ENCODE results near the gene AGPS. TPM values are rescaled to one million over a fixed set of nuclear protein-coding genes. Genes with fewer than 3 reads are reported as not detected.

The AGPS gene
- polyA plus RNA-seq, 2 donors: 3.7 to 6.4 TPM

DNA sequence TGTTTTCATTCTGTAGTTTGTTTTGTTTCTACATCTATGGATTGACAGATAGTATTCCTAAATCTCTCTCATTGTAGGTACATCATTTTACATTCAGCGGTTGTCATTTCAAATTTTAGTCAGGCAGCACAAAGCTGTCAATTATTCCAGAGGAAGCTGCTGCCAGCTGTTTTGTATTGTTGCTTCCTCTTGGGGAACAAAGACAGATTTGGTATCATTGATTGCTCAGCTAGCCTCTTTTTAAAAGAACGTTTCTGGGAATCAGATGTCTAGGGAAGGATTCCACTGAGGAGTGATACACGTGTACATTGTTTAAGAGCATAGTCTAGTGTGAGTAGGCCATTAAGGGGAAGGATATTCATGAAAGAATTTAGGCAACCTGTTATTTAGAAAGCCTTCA lies 145.8 kb downstream of the AGPS start:
- no peaks in the 10 kb centered on the region for H3K9me3 ChIP-seq (ENCODE audit: control insufficient read depth in 2 of 2, insufficient read depth in 1 of 2, low read depth in 1 of 2, low read length in 1 of 2)
- H3K4me3 ChIP-seq (ENCODE audit: low read depth in 1 of 2, low read length in 2 of 2): no peak overlapping the region
- no peaks in the 10 kb centered on the region for H3K27me3 ChIP-seq (ENCODE audit: control insufficient read depth in 1 of 2, insufficient read depth in 2 of 2, low read length in 2 of 2)
- no peak overlapping the region for H3K27ac ChIP-seq (ENCODE audit: low read depth in 2 of 2, low read length in 1 of 2)
- no peaks in the 10 kb centered on the region for H3K4me1 ChIP-seq (ENCODE audit: control insufficient read depth in 2 of 2, insufficient read depth in 2 of 2, low read length in 1 of 2)
- H3K36me3 ChIP-seq (ENCODE audit: control insufficient read depth in 2 of 2, insufficient read depth in 2 of 2, low read length in 1 of 2): peaks cover 0 to 2% of the 10 kb centered on the region in 2 donors
- WGBS, 2 donors: 70 to 72% methylated on average over 3 of the region's 3 CpGs

GRCh38 chr2:177540283-177540682 lies 147.7 kb downstream of the AGPS start:
- WGBS, 2 donors: 93 to 97% methylated on average over 1 of the region's 1 CpG
- Histone ChIP-seq H3K4me3 (ENCODE audit: low read depth in 1 of 2, low read length in 2 of 2) (no peak overlapping the region), H3K27ac (ENCODE audit: low read depth in 2 of 2, low read length in 1 of 2) (no peak overlapping the region), H3K9me3 (ENCODE audit: control insufficient read depth in 2 of 2, insufficient read depth in 1 of 2, low read depth in 1 of 2, low read length in 1 of 2) (no peaks in the 10 kb centered on the region), H3K27me3 (ENCODE audit: control insufficient read depth in 1 of 2, insufficient read depth in 2 of 2, low read length in 2 of 2) (no peaks in the 10 kb centered on the region), H3K4me1 (ENCODE audit: control insufficient read depth in 2 of 2, insufficient read depth in 2 of 2, low read length in 1 of 2) (no peaks in the 10 kb centered on the region), H3K36me3 (ENCODE audit: control insufficient read depth in 2 of 2, insufficient read depth in 2 of 2, low read length in 1 of 2) (peaks cover 0 to 2% of the 10 kb centered on the region in 2 donors)

DNA sequence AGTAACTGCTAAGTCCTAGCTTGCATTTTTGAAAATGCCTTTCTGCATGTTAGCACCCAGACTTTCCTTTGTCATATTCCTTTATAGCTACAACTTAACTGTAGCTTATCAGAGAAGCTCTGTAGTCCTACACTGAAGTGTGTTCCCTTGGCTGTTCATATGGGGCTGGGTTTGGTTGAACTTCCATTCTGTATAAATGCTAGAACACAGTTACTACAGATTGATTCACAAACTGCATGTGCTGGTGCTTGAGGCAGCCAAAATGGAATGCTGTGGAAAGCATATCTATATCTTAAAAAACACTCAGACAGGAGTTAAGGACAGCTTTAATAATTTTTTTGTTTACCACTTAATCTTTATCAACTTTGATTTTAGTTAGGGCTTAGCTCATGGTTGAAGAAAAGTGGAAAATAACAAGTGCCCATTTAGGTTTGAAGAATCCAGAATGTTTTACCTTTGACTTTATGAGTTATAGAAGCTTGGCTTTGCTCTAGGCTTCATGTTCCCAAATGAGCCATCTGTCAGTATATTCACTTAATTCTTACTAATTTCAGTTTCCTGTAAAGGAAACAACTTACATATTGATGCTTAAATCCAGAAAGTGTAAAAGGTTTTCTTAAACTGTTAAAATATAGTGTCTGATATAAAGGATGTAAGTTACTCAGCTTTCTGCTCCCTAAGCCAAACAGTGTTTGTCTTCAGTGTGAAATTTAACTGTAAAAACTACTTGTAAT lies 148.9 kb downstream of the AGPS start:
- Histone ChIP-seq H3K36me3 (ENCODE audit: control insufficient read depth in 2 of 2, insufficient read depth in 2 of 2, low read length in 1 of 2) (peaks cover 0 to 2% of the 10 kb centered on the region in 2 donors), H3K4me1 (ENCODE audit: control insufficient read depth in 2 of 2, insufficient read depth in 2 of 2, low read length in 1 of 2) (no peaks in the 10 kb centered on the region), H3K9me3 (ENCODE audit: control insufficient read depth in 2 of 2, insufficient read depth in 1 of 2, low read depth in 1 of 2, low read length in 1 of 2) (no peaks in the 10 kb centered on the region), H3K27me3 (ENCODE audit: control insufficient read depth in 1 of 2, insufficient read depth in 2 of 2, low read length in 2 of 2) (no peaks in the 10 kb centered on the region), H3K27ac (ENCODE audit: low read depth in 2 of 2, low read length in 1 of 2) (no peak overlapping the region), H3K4me3 (ENCODE audit: low read depth in 1 of 2, low read length in 2 of 2) (no peak overlapping the region)

GRCh38 chr2:177542396-177542795 lies 149.8 kb downstream of the AGPS start:
- Histone ChIP-seq H3K4me1 (ENCODE audit: control insufficient read depth in 2 of 2, insufficient read depth in 2 of 2, low read length in 1 of 2) (no peaks in the 10 kb centered on the region), H3K27ac (ENCODE audit: low read depth in 2 of 2, low read length in 1 of 2) (no peak overlapping the region), H3K27me3 (ENCODE audit: control insufficient read depth in 1 of 2, insufficient read depth in 2 of 2, low read length in 2 of 2) (no peaks in the 10 kb centered on the region), H3K4me3 (ENCODE audit: low read depth in 1 of 2, low read length in 2 of 2) (no peak overlapping the region), H3K9me3 (ENCODE audit: control insufficient read depth in 2 of 2, insufficient read depth in 1 of 2, low read depth in 1 of 2, low read length in 1 of 2) (no peaks in the 10 kb centered on the region), H3K36me3 (ENCODE audit: control insufficient read depth in 2 of 2, insufficient read depth in 2 of 2, low read length in 1 of 2) (peaks cover 0 to 2% of the 10 kb centered on the region in 2 donors)

- no peaks in the 10 kb centered on the region for H3K27me3 ChIP-seq (ENCODE audit: control insufficient read depth in 1 of 2, insufficient read depth in 2 of 2, low read length in 2 of 2)
- no peaks in the 10 kb centered on the region for H3K9me3 ChIP-seq (ENCODE audit: control insufficient read depth in 2 of 2, insufficient read depth in 1 of 2, low read depth in 1 of 2, low read length in 1 of 2)
- no peak overlapping the region for H3K27ac ChIP-seq (ENCODE audit: low read depth in 2 of 2, low read length in 1 of 2)
- H3K36me3 ChIP-seq (ENCODE audit: control insufficient read depth in 2 of 2, insufficient read depth in 2 of 2, low read length in 1 of 2): peaks cover 0 to 2% of the 10 kb centered on the region in 2 donors
- peaks cover 0 to 4% of the 10 kb centered on the region in 2 donors for H3K4me1 ChIP-seq (ENCODE audit: control insufficient read depth in 2 of 2, insufficient read depth in 2 of 2, low read length in 1 of 2)
- 76 to 83% methylated on average over 6 of the region's 6 CpGs for WGBS, 2 donors
- H3K4me3 ChIP-seq (ENCODE audit: low read depth in 1 of 2, low read length in 2 of 2): no peak overlapping the region
These were observed 150.6 kb downstream of the AGPS start for GRCh38 chr2:177543007-177543760.

DNA sequence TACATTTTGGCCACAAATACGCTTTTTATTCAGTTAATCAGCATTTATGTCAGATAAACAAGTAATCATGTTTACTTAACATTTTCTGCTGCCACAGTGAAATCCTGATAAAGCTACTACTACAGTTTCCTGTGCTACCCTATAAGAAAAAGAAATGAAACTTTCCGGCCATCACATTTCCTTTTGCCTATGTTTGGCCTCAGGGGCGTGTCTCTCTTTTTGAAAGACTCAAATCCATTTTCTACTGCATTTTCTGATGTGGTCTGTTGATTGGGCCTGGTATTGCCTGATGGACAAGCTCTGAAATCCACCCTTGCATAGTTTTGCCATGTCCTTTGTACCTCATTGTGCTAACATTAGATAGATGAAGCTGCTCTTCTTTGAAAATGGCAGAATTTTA lies 152.6 kb downstream of the AGPS start:
- Histone ChIP-seq H3K36me3 (ENCODE audit: control insufficient read depth in 2 of 2, insufficient read depth in 2 of 2, low read length in 1 of 2) (no peaks in the 10 kb centered on the region), H3K27me3 (ENCODE audit: control insufficient read depth in 1 of 2, insufficient read depth in 2 of 2, low read length in 2 of 2) (no peaks in the 10 kb centered on the region), H3K4me1 (ENCODE audit: control insufficient read depth in 2 of 2, insufficient read depth in 2 of 2, low read length in 1 of 2) (peaks cover 0 to 4% of the 10 kb centered on the region in 2 donors), H3K4me3 (ENCODE audit: low read depth in 1 of 2, low read length in 2 of 2) (no peak overlapping the region), H3K27ac (ENCODE audit: low read depth in 2 of 2, low read length in 1 of 2) (no peak overlapping the region), H3K9me3 (ENCODE audit: control insufficient read depth in 2 of 2, insufficient read depth in 1 of 2, low read depth in 1 of 2, low read length in 1 of 2) (no peaks in the 10 kb centered on the region)
- WGBS, 2 donors: 83 to 90% methylated on average over 3 of the region's 3 CpGs

DNA sequence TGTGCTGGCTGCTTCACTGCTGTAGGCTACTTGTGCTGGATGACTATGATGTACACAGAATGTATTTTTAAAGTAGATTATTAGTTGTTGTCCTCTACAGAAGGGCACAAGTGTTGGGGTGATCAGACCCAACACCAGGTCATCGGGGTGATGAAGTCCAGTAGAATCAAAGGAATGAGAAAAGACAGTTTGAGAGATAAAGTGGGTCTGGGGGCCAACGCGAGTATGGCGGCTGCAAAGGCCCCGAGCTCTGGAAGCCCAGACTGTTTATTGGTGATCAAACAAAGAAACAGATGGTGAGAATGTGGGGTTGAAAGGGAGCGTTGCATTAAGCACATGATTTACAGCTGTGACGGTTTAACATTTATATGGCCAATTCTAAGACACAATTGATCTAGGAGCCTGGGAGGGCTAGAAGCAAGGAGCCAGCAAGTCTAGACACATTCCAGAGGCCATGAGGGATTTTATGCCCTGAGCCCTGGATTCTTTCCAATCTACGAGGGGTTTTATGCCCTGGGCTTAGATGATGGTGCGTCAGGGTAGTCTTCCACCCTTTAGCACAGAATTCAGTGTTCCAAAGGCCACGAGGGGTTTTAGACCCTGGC lies 153.5 kb downstream of the AGPS start:
- H3K9me3 ChIP-seq (ENCODE audit: control insufficient read depth in 2 of 2, insufficient read depth in 1 of 2, low read depth in 1 of 2, low read length in 1 of 2): no peaks in the 10 kb centered on the region
- peaks cover 0 to 4% of the 10 kb centered on the region in 2 donors for H3K4me1 ChIP-seq (ENCODE audit: control insufficient read depth in 2 of 2, insufficient read depth in 2 of 2, low read length in 1 of 2)
- no peak overlapping the region for H3K27ac ChIP-seq (ENCODE audit: low read depth in 2 of 2, low read length in 1 of 2)
- H3K4me3 ChIP-seq (ENCODE audit: low read depth in 1 of 2, low read length in 2 of 2): no peak overlapping the region
- no peaks in the 10 kb centered on the region for H3K36me3 ChIP-seq (ENCODE audit: control insufficient read depth in 2 of 2, insufficient read depth in 2 of 2, low read length in 1 of 2)
- H3K27me3 ChIP-seq (ENCODE audit: control insufficient read depth in 1 of 2, insufficient read depth in 2 of 2, low read length in 2 of 2): no peaks in the 10 kb centered on the region
- WGBS, 2 donors: 79 to 88% methylated on average over 10 of the region's 10 CpGs

DNA sequence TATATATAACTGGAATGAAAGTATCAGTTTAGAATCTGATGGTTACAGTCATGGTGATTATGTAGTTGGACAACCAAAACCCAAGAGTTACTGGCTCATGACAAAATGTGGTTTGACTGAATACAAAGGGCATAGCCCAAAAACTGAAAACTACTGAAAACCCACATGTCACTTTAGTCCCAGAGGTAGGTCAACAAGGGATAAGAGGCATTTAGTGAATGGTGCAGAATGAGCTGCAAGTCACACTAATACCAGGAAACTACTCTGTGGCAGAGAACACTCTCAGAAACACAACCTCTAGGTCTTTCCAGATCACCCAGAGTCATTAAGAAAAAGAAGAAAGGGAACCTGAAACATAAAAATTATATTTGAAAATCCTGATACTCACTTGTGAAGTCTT lies 154.5 kb downstream of the AGPS start:
- Histone ChIP-seq H3K36me3 (ENCODE audit: control insufficient read depth in 2 of 2, insufficient read depth in 2 of 2, low read length in 1 of 2) (no peaks in the 10 kb centered on the region), H3K9me3 (ENCODE audit: control insufficient read depth in 2 of 2, insufficient read depth in 1 of 2, low read depth in 1 of 2, low read length in 1 of 2) (no peaks in the 10 kb centered on the region), H3K4me3 (ENCODE audit: low read depth in 1 of 2, low read length in 2 of 2) (no peak overlapping the region), H3K27me3 (ENCODE audit: control insufficient read depth in 1 of 2, insufficient read depth in 2 of 2, low read length in 2 of 2) (no peaks in the 10 kb centered on the region), H3K27ac (ENCODE audit: low read depth in 2 of 2, low read length in 1 of 2) (no peak overlapping the region), H3K4me1 (ENCODE audit: control insufficient read depth in 2 of 2, insufficient read depth in 2 of 2, low read length in 1 of 2) (peaks cover 4% of the 10 kb centered on the region in 2 donors)

DNA sequence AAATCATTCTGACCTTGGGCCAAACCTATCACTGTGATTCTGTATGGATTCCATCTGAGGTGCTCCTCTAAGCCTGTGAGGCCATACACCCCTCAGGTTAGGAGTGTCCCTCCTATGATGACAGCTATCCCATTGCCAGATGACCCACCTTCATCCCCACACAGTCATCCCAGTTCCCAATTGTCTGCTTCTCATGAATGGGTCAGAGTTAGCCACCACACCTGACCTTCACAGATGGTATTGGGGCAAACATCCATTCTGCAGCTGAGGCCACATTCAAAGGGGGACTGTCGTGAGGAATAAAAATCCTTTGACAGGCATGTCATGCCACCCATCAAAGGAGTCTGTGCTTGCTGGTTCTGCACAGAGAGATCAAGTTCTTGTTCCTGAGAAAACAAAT lies 155.2 kb downstream of the AGPS start:
- Histone ChIP-seq H3K27ac (ENCODE audit: low read depth in 2 of 2, low read length in 1 of 2) (no peak overlapping the region), H3K27me3 (ENCODE audit: control insufficient read depth in 1 of 2, insufficient read depth in 2 of 2, low read length in 2 of 2) (no peaks in the 10 kb centered on the region), H3K36me3 (ENCODE audit: control insufficient read depth in 2 of 2, insufficient read depth in 2 of 2, low read length in 1 of 2) (no peaks in the 10 kb centered on the region), H3K4me3 (ENCODE audit: low read depth in 1 of 2, low read length in 2 of 2) (no peak overlapping the region), H3K9me3 (ENCODE audit: control insufficient read depth in 2 of 2, insufficient read depth in 1 of 2, low read depth in 1 of 2, low read length in 1 of 2) (no peaks in the 10 kb centered on the region), H3K4me1 (ENCODE audit: control insufficient read depth in 2 of 2, insufficient read depth in 2 of 2, low read length in 1 of 2) (peaks cover 4 to 5% of the 10 kb centered on the region in 2 donors)
- 61 to 79% methylated on average over 1 of the region's 1 CpG for WGBS, 2 donors
